GM12864 (cell line): Measurements from ENCODE around the gene SLC39A6.

Source experiments
- DNase-seq: peaks from one replicate; pipeline ENCODE4 v3.0.0-alpha.2; 2011; ENCODE audit warnings: low read depth
- H3K4me3 ChIP-seq: 2 replicates; pipeline ENCODE4 v1.5.1; 2011; ENCODE audit warnings: mild to moderate bottlenecking, low read depth, low read length, control low read depth
- TF ChIP-seq, protein P1 (sequence below): IDR thresholded peaks from 2 replicates; pipeline ENCODE4 v1.5.1; 2011; ENCODE audit warnings: low read depth, mild to moderate bottlenecking, moderate library complexity, low read length, control low read depth, inconsistent platforms; ENCODE audit errors: missing control alignments

SLC39A6 gene

DNA sequence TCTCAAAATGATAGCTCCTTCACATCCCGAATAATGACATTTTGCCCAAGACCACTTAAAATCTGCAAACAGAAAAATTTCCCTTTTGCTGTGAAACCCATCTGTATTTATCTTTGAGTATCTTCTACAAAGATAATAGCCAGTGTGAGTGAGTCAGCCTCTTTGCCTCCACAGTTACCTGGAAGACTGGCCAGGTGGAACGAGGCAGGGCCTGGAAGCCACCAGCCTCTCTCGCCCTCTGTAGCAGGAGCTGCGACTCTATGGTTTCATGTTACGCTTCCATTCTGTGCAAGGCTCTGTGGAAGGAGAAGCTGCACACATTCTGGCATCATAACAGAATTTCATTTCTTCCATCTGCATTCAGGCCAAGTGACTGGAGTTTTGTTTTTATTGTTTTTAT, 10.1 kb upstream of the SLC39A6 start:
- TF ChIP-seq, protein P1, sequence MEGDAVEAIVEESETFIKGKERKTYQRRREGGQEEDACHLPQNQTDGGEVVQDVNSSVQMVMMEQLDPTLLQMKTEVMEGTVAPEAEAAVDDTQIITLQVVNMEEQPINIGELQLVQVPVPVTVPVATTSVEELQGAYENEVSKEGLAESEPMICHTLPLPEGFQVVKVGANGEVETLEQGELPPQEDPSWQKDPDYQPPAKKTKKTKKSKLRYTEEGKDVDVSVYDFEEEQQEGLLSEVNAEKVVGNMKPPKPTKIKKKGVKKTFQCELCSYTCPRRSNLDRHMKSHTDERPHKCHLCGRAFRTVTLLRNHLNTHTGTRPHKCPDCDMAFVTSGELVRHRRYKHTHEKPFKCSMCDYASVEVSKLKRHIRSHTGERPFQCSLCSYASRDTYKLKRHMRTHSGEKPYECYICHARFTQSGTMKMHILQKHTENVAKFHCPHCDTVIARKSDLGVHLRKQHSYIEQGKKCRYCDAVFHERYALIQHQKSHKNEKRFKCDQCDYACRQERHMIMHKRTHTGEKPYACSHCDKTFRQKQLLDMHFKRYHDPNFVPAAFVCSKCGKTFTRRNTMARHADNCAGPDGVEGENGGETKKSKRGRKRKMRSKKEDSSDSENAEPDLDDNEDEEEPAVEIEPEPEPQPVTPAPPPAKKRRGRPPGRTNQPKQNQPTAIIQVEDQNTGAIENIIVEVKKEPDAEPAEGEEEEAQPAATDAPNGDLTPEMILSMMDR: no peak
- DNase-seq: no peak
- H3K4me3 ChIP-seq: no peak overlapping the region

DNA sequence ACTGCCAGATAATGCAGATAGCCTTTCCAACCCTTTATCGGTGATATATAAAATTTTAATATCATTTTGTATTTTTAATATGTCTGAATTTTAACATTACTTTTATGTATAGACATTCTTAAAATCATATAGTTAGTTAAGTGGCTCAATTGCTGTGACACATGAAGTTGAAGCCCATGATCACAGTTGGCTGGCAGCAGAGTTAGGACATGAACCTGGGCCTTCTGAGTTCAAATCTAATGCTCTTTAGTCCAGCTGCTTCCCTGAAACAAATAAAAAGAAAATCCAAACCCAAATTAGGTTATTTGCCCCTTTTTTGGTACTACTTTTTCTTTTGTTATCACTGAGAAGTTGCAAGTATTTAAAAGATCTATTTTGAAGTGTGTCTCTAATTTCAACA, 6.1 kb upstream of the SLC39A6 start:
- no peak overlapping the region for H3K4me3 ChIP-seq
- no peak for DNase-seq
- TF ChIP-seq, protein P1: no peak

DNA sequence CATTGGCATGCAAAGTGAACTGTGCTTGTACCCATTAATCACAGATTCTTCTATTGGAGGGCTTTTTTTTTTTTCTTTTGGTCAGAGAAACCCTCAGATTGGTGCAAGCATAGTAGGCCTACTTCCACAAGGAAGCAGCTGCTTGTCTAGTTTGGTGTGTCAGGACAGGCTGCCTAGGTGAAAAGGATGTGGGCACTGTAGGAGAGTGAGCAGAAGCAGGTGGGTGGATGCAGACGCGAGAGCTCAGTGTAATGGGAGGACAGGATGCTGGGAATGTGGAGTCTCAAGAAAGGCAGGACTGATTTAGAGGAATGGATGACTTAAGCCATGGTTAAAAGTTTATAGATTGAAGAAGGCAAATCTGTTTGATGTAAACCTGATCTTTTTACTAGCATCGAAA, 3.6 kb upstream of the SLC39A6 start:
- H3K4me3 ChIP-seq: no peak overlapping the region
- DNase-seq: no peak
- TF ChIP-seq, protein P1: no peak

DNA sequence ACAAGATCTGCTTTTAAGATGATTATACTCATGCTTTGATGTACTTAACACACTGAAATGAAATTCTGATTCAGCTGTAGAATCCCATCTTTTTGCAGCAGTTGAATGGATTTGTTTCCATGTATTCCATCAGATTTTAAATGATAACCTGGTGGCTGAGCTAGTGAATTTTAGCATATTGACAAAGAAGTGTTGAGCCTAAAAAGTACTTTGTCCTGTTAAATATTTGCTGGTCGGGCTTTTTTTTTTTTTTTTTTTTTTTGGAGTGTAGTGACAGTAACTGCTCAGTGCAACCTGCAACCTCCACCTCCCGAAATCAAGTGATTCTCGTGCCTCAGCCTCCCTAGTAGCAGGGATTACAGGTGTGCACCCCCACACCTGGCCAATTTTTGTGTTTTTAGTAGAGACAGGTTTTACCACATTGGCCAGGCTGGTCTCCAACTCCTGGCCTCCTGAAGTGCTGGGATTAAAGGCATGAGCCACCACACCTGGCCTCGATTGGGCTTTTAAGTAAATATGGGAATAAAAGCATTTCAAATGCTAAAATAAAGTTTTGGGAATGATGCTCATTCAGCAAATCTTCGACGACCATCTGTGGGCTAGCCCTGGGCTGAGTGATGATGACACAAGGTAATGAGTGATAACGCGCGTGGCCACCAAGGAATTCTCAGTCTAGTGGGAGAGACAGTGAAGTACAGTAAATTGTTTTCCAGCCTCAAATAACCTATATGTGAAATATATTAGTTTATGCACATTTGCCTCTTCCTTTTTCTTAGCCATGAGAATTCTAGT, 2.7 kb upstream of the SLC39A6 start:
- no peak overlapping the region for H3K4me3 ChIP-seq
- no peak for DNase-seq
- TF ChIP-seq, protein P1: no peak

DNA sequence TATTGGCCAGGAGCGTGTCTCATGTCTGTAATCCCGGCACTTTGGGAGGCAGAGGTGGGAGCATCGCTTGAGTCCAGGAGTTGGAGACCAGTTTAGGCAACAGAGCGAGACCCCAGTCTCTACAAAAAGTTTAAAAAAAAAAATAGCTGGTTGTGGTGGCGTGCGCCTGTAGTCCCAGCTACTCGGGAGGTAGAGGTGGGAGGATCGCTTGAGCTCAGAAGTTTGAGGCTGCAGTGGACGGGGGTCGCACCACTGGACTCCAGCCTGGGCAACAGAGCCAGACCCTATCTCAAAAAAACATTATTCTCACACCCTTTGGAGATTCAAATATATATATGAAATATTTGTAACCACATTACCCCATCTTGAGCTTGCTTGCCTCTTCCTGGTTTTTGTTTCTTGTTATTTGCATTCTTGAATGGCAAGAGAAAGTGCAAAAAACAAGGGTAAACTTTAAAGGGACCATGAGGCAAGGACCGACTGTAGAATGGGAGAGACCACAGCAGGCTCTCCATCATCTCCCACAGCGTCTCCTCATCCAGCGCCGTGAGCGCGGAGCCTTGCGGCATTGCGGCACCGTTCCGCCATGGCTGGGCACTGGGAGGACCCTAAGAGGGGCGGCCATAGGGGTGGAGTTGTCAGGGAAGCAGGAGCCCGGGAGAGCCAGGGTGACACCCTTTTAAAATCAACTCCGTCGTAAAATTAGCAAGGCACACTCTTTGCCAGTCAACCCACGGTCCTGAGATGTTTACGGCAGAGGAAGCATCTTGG, 1.9 kb upstream of the SLC39A6 start:
- TF ChIP-seq, protein P1: no peak
- DNase-seq: no peak
- H3K4me3 ChIP-seq: peak overlapping the region; percentile 92

DNA sequence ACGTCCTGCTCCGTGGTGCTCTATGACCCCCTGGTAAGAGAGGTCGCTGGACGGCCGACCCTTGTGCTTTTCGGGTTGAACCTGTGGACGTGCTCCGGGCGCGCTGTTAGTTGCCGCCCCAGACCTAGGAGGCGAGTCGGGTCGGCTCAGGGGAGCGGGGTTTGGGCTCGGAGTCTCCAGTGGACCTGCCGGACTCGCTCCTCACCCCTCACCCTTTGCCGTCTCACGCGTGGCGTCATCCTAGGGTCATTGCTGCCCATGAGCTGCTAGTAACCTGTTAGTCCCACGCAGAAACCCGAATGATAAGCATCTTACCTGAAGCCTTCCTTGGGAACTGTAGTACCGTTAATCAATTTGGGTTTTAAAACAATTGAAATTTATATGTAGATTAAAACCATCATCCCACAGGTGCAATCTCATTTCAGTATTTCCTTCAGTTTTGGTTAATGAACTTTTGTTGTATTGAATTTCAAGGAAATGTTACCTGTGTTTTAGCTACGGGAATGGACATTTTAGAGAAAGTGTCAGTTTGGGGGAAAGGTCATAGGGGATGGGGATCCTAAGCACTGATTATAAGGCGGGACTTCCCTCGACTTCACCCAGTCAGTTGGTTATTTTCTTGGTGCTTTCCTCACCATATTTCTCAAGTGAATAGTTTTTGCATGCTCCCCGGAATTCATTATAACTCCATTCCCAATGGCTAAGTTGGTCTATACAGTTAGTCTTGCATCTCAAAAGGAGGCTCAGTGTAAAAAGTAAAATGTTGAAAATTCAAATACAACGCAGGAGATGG, 1.1 kb upstream of the SLC39A6 start:
- no peak for DNase-seq
- peak overlapping the region; percentile 92 for H3K4me3 ChIP-seq
- TF ChIP-seq, protein P1: no peak
